Neural cell (in vitro differentiated cells): ENCODE data around the gene SERPINA6. TPM values are rescaled to one million over a fixed set of nuclear protein-coding genes. Genes with fewer than 3 reads are reported as not detected.

Experiments used
- H2AFZ ChIP-seq: fragments of 200-600, 300-800 bp; sonication (generic), shearing (Covaris generic); 2 replicates; pipeline ENCODE4 v1.6.0; 2014; ENCODE audit warnings: low read depth, mild to moderate bottlenecking, antibody characterized with exemption, low read length, moderate library complexity
- H3F3A ChIP-seq: fragments of 200-600 bp; shearing (Covaris generic); 2 replicates; pipeline ENCODE4 v1.6.1; 2016; ENCODE audit warnings: mild to moderate bottlenecking, moderate library complexity, mixed read lengths, antibody characterized with exemption, low read length; ENCODE audit not compliant: insufficient read depth, poor library complexity, severe bottlenecking
- H3K27ac ChIP-seq: fragments of 200-600, 300-800 bp; sonication (generic), shearing (Covaris generic); 2 replicates; pipeline ENCODE4 v1.5.1; 2014; ENCODE audit warnings: mild to moderate bottlenecking, low read length, moderate library complexity
- H3K27me3 ChIP-seq: fragments of 300-800, 200-600 bp; sonication (generic), shearing (Covaris generic); 2 replicates; pipeline ENCODE4 v1.6.0; 2014; ENCODE audit warnings: mild to moderate bottlenecking, low read depth, low read length, moderate library complexity; ENCODE audit not compliant: insufficient read depth
- H3K36me3 ChIP-seq: fragments of 300-800, 200-600 bp; sonication (generic), shearing (Covaris generic); 2 replicates; pipeline ENCODE4 v1.5.1; 2014; ENCODE audit warnings: mild to moderate bottlenecking, antibody characterized with exemption, low read length, moderate library complexity; ENCODE audit not compliant: insufficient read depth
- H3K4me2 ChIP-seq: fragments of 300-800, 200-600 bp; sonication (generic), shearing (Covaris generic); 2 replicates; pipeline ENCODE4 v1.6.0; 2014; ENCODE audit warnings: mild to moderate bottlenecking, low read length
- H3K4me3 ChIP-seq: fragments of 300-800, 200-600 bp; sonication (generic), shearing (Covaris generic); 2 replicates; pipeline ENCODE4 v1.5.1; 2014; ENCODE audit warnings: mild to moderate bottlenecking, low read length, moderate library complexity
- H3K79me2 ChIP-seq: fragments of 200-600 bp; shearing (Covaris generic); replicated peaks from 2 replicates; pipeline ENCODE4 v1.6.0; 2014; ENCODE audit warnings: mild to moderate bottlenecking, low read length, moderate library complexity; ENCODE audit not compliant: insufficient read depth
- H3K9ac ChIP-seq: fragments of 300-800, 200-600 bp; sonication (generic), shearing (Covaris generic); 2 replicates; pipeline ENCODE4 v1.6.1; 2016; ENCODE audit warnings: mild to moderate bottlenecking, low read length, mixed read lengths
- H3K9me2 ChIP-seq: fragments of 200-600 bp; shearing (Covaris generic); 2 replicates; pipeline ENCODE4 v1.6.1; 2016; ENCODE audit warnings: mild to moderate bottlenecking, low read length, mixed read lengths; ENCODE audit not compliant: insufficient read depth
- H3K9me3 ChIP-seq: fragments of 200-600, 300-800 bp; sonication (generic), shearing (Covaris generic); 2 replicates; pipeline ENCODE4 v1.6.1; 2016; ENCODE audit warnings: mild to moderate bottlenecking, mixed run types, low read length, moderate library complexity, mixed read lengths
- H4K20me1 ChIP-seq: fragments of 200-600 bp; shearing (Covaris generic); 2 replicates; pipeline ENCODE4 v1.6.1; 2016; ENCODE audit warnings: mild to moderate bottlenecking, mixed run types; ENCODE audit not compliant: insufficient read depth
- CTCF ChIP-seq: fragments of 450-650 bp; IDR thresholded peaks from 2 replicates; pipeline ENCODE4 v1.5.1; 2014; ENCODE audit warnings: antibody characterized with exemption, mild to moderate bottlenecking, moderate library complexity; ENCODE audit not compliant: poor library complexity, severe bottlenecking
- EP300 ChIP-seq: fragments of 450-650 bp; conservative IDR thresholded peaks from 2 replicates; pipeline ENCODE4 v1.6.1; 2014; ENCODE audit warnings: antibody characterized with exemption, mild to moderate bottlenecking, moderate library complexity; ENCODE audit not compliant: poor library complexity, severe bottlenecking
- EZH2 ChIP-seq: fragments of 200-600, 300-800 bp; shearing (Covaris generic), sonication (generic); IDR thresholded peaks from 2 replicates; pipeline ENCODE4 v1.6.1; 2014; ENCODE audit warnings: antibody characterized with exemption, low read length, borderline replicate concordance, mild to moderate bottlenecking; ENCODE audit not compliant: insufficient read depth, poor library complexity, severe bottlenecking
- MXI1 ChIP-seq: fragments of 450-650 bp; conservative IDR thresholded peaks from 2 replicates; pipeline ENCODE4 v1.6.1; 2014; ENCODE audit warnings: antibody characterized with exemption, mild to moderate bottlenecking; ENCODE audit not compliant: poor library complexity, severe bottlenecking
- POLR2AphosphoS5 ChIP-seq: IDR thresholded peaks from 2 replicates; pipeline ENCODE4 v1.6.1; 2012
- RAD21 ChIP-seq: fragments of 450-650 bp; conservative IDR thresholded peaks from 2 replicates; pipeline ENCODE4 v1.6.1; 2014; ENCODE audit warnings: antibody characterized with exemption, mild to moderate bottlenecking, moderate library complexity
- SMC3 ChIP-seq: fragments of 450-650 bp; conservative IDR thresholded peaks from 2 replicates; pipeline ENCODE4 v1.6.1; 2014; ENCODE audit warnings: antibody characterized with exemption, mild to moderate bottlenecking, moderate library complexity; ENCODE audit not compliant: poor library complexity
- TAF1 ChIP-seq: IDR thresholded peaks from 2 replicates; pipeline ENCODE4 v1.6.1; 2012; ENCODE audit warnings: low read depth
- polyA plus RNA-seq: library from polyadenylated mRNA; depleted of rRNA; stranded (reverse); fragments of >200 nt; gene quantifications from 2 replicates; pipeline ENCODE4 v1.2.3, GENCODE V29; 2014
- TF ChIP-seq, protein P1 (sequence below): IDR thresholded peaks from 2 replicates; pipeline ENCODE4 v1.6.1; 2012; ENCODE audit warnings: borderline replicate concordance

SERPINA6 gene
- polyA plus RNA-seq, 1 donor from 2014 or later = not detected

DNA sequence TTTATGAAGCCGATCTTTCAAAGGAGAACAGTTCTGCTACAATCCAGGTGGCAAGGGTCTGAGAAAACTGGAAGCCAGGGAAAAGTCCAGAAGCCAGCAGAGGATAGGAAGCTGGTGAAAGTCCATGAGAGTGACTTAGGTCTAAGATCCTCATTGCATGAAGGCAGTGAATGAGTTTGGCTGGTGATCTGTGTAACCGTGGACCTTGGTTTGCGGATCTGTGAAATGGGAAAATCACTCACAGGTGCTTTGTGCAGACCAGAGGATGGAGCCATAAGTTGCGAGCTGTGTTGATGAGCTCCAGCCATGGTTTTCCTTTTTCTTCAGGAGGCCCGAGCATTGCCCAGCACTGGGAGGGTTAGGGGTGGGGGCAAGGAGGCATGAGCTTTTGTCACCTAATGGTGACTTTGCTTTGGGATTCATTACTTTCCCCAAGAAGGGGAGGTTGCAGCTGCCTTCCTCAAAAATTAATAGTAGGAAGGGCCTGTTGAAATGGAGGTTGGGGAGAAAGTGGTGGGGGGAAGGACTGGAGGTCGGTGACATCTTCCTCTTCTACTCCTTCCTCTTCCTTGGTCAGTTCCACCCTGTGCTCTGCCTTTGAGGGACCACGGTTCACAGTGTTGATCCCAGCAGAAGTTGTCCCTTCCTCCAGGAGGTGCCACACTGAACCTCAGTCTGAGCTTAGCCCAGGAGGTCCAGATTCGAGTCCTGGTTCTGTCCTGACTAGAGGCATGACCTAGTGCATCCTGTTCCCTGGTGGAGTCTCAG, 20.3 kb upstream of the SERPINA6 start:
- Histone ChIP-seq H3K79me2 (no peaks in the 10 kb centered on the region), H2AFZ (no peak overlapping the region), H3K4me3 (no peak overlapping the region), H3K27ac (no peak overlapping the region), H3K4me2 (no peak overlapping the region), H3K9me3 (no peaks in the 10 kb centered on the region), H3K36me3 (no peaks in the 10 kb centered on the region), H3K9me2 (no peaks in the 10 kb centered on the region), H4K20me1 (no peaks in the 10 kb centered on the region), H3K9ac (no peak overlapping the region), H3K27me3 (no peaks in the 10 kb centered on the region), H3F3A (no peaks in the 10 kb centered on the region)
- TF ChIP-seq, protein P1, sequence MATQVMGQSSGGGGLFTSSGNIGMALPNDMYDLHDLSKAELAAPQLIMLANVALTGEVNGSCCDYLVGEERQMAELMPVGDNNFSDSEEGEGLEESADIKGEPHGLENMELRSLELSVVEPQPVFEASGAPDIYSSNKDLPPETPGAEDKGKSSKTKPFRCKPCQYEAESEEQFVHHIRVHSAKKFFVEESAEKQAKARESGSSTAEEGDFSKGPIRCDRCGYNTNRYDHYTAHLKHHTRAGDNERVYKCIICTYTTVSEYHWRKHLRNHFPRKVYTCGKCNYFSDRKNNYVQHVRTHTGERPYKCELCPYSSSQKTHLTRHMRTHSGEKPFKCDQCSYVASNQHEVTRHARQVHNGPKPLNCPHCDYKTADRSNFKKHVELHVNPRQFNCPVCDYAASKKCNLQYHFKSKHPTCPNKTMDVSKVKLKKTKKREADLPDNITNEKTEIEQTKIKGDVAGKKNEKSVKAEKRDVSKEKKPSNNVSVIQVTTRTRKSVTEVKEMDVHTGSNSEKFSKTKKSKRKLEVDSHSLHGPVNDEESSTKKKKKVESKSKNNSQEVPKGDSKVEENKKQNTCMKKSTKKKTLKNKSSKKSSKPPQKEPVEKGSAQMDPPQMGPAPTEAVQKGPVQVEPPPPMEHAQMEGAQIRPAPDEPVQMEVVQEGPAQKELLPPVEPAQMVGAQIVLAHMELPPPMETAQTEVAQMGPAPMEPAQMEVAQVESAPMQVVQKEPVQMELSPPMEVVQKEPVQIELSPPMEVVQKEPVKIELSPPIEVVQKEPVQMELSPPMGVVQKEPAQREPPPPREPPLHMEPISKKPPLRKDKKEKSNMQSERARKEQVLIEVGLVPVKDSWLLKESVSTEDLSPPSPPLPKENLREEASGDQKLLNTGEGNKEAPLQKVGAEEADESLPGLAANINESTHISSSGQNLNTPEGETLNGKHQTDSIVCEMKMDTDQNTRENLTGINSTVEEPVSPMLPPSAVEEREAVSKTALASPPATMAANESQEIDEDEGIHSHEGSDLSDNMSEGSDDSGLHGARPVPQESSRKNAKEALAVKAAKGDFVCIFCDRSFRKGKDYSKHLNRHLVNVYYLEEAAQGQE = no peak
- TF ChIP-seq MXI1 = no peak
- no peak for TF ChIP-seq EP300
- no peak for TF ChIP-seq POLR2AphosphoS5
- TF ChIP-seq EZH2 = no peak
- TF ChIP-seq TAF1 = no peak
- no peak for TF ChIP-seq RAD21
- TF ChIP-seq SMC3 = no peak

DNA sequence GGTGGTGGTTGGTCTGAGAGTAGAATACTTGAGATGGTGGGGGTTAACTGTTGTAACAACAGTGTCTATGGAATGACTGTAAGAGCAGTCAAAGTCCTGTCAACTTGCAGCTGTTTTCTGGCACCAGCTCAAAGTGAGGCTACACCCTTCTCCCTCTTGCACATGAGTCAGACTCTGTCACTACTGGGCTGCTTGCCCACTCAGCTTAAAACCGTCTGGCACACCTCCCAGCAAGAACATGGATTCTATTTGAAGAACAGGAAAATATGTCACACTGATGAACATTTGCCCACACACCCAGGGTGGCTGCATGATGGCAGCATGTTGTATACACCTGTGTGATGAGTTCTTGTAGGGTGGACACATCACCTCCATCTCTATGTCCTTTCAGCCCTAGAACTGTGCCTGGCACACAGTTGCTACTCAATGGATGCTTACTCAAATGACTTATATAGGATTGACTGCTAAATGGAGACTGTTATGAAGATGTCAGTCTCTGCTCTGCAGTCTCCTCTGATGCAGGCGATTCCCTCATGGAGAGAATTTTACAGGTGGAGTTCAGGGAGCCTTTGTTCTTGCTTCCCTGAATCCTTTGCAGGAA, 19.3 kb upstream of the SERPINA6 start:
- Histone ChIP-seq H3F3A (no peaks in the 10 kb centered on the region), H3K9me3 (no peaks in the 10 kb centered on the region), H3K9me2 (no peaks in the 10 kb centered on the region), H3K27ac (no peak overlapping the region), H3K36me3 (no peaks in the 10 kb centered on the region), H3K27me3 (no peaks in the 10 kb centered on the region), H2AFZ (no peak overlapping the region), H3K4me3 (no peak overlapping the region), H3K4me2 (no peak overlapping the region), H3K9ac (no peak overlapping the region), H3K79me2 (no peaks in the 10 kb centered on the region), H4K20me1 (no peaks in the 10 kb centered on the region)
- TF ChIP-seq, protein P1 = no peak
- TF ChIP-seq RAD21 (no peak), POLR2AphosphoS5 (no peak), EZH2 (no peak), MXI1 (no peak), CTCF (no peak)
